ENCODE results near the gene QRICH1. TPM values are rescaled to one million over a fixed set of nuclear protein-coding genes. Genes with fewer than 3 reads are reported as not detected.

QRICH1 gene
- polyA plus RNA-seq, 1 of the 3 experiments (the other 2 are of a cell fraction): 58.5 TPM

DNA sequence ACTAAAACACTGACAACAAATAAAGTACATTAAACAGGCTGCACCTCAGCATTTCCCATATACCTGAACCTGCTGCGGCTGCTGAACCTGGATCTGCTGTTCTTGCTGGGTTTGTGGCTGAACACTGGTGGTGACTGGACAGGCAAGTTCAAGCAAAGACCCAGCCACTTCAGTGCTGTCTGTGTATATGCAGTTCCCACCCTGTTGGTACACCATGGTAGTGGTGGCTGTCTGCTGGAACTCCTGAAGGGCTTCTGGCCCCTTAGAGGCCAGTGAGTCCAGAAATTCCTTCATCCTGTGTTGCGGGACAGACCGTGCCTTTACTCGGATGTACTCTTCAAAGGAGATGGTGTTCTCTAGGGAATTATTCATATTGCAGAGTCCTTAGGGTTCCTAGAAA is 17.2 kb downstream of the QRICH1 start:
- Histone ChIP-seq H3K4me2 (no peak overlapping the region), H3K79me2 (ENCODE audit: insufficient read depth) (peaks cover 96% of the 10 kb centered on the region), H2AFZ (ENCODE audit: low read depth) (no peak overlapping the region), H3K4me1 (ENCODE audit: control insufficient read depth in 1 of 2, insufficient read depth in 2 of 2, low read depth in 1 of 2, low read length in 1 of 2) (no peaks in the 10 kb centered on the region; a peak in 1 of 4 replicates), H3K9ac (no peak overlapping the region), H3F3A (replicated peaks; ENCODE audit: insufficient read depth) (no peaks in the 10 kb centered on the region), H3K9me3 (no peaks in the 10 kb centered on the region), H3K36me3 (replicated peaks in 1 of 2; ENCODE audit: control insufficient read depth in 1 of 2, insufficient read depth in 2 of 2, low read length in 1 of 2) (peaks cover 19 to 55% of the 10 kb centered on the region in 2 experiments), H3K27me3 (ENCODE audit: insufficient read depth) (no peaks in the 10 kb centered on the region), H3K9me2 (no peaks in the 10 kb centered on the region), H3K4me3 (ENCODE audit: low read depth in 2 of 2, low read length in 1 of 2) (no peak overlapping the region), H3K27ac (ENCODE audit: low read depth in 2 of 2, low read length in 1 of 2) (no peak overlapping the region), H4K20me1 (ENCODE audit: insufficient read depth) (peaks cover 37% of the 10 kb centered on the region)
- no peak for DNase-seq
- CTCF ChIA-PET: no interaction called here
- TF ChIP-seq, protein P1, sequence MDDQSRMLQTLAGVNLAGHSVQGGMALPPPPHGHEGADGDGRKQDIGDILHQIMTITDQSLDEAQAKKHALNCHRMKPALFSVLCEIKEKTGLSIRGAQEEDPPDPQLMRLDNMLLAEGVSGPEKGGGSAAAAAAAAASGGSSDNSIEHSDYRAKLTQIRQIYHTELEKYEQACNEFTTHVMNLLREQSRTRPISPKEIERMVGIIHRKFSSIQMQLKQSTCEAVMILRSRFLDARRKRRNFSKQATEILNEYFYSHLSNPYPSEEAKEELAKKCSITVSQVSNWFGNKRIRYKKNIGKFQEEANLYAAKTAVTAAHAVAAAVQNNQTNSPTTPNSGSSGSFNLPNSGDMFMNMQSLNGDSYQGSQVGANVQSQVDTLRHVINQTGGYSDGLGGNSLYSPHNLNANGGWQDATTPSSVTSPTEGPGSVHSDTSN (IDR thresholded peaks at IDR 0.05): no peak
- TF ChIP-seq RAD21 (IDR thresholded peaks at IDR 0.05; ENCODE audit: low read length) (no peak), NFIC (IDR thresholded peaks at IDR 0.05; ENCODE audit: borderline replicate concordance) (no peak), RCOR1 (IDR thresholded peaks at IDR 0.05; ENCODE audit: low read length) (no peak), MEF2A (IDR thresholded peaks at IDR 0.05; ENCODE audit: borderline replicate concordance, low read depth) (no peak), FOXM1 (IDR thresholded peaks at IDR 0.05; ENCODE audit: low read depth) (no peak), YY1 (IDR thresholded peaks at IDR 0.05; ENCODE audit: low read depth) (no peak), FOXJ3 (CRISPR knock-in tag; IDR thresholded peaks at IDR 0.05) (no peak), GATA2 (CRISPR knock-in tag; IDR thresholded peaks at IDR 0.05) (no peak), EP300 (IDR thresholded peaks at IDR 0.05; ENCODE audit: borderline replicate concordance in 1 of 2, low read depth in 1 of 2, low read length in 1 of 2) (no peak), TAF1 (IDR thresholded peaks at IDR 0.05; ENCODE audit: borderline replicate concordance, low read depth, low read length) (no peak), POLR2AphosphoS5 (IDR thresholded peaks at IDR 0.05; ENCODE audit: low read depth, low read length) (no peak), MXI1 (IDR thresholded peaks at IDR 0.05; ENCODE audit: low read depth, low read length) (no peak), RFX5 (IDR thresholded peaks at IDR 0.05; ENCODE audit: low read length) (no peak), EZH2phosphoT487 (IDR thresholded peaks at IDR 0.05; ENCODE audit: borderline replicate concordance, low read depth) (no peak), RXRA (IDR thresholded peaks at IDR 0.05; ENCODE audit: borderline replicate concordance, low read depth) (no peak)
- TF ChIP-seq, protein P2, sequence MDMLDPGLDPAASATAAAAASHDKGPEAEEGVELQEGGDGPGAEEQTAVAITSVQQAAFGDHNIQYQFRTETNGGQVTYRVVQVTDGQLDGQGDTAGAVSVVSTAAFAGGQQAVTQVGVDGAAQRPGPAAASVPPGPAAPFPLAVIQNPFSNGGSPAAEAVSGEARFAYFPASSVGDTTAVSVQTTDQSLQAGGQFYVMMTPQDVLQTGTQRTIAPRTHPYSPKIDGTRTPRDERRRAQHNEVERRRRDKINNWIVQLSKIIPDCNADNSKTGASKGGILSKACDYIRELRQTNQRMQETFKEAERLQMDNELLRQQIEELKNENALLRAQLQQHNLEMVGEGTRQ (IDR thresholded peaks at IDR 0.05; ENCODE audit: borderline replicate concordance, low read depth, low read length): no peak
- TF ChIP-seq, protein P3, sequence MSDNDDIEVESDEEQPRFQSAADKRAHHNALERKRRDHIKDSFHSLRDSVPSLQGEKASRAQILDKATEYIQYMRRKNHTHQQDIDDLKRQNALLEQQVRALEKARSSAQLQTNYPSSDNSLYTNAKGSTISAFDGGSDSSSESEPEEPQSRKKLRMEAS (IDR thresholded peaks at IDR 0.05; ENCODE audit: low read depth): no peak
- TF ChIP-seq, protein P4, sequence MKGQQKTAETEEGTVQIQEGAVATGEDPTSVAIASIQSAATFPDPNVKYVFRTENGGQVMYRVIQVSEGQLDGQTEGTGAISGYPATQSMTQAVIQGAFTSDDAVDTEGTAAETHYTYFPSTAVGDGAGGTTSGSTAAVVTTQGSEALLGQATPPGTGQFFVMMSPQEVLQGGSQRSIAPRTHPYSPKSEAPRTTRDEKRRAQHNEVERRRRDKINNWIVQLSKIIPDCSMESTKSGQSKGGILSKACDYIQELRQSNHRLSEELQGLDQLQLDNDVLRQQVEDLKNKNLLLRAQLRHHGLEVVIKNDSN (IDR thresholded peaks at IDR 0.05; ENCODE audit: borderline replicate concordance, low read depth): no peak
- TF ChIP-seq, protein P5, sequence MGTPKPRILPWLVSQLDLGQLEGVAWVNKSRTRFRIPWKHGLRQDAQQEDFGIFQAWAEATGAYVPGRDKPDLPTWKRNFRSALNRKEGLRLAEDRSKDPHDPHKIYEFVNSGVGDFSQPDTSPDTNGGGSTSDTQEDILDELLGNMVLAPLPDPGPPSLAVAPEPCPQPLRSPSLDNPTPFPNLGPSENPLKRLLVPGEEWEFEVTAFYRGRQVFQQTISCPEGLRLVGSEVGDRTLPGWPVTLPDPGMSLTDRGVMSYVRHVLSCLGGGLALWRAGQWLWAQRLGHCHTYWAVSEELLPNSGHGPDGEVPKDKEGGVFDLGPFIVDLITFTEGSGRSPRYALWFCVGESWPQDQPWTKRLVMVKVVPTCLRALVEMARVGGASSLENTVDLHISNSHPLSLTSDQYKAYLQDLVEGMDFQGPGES (IDR thresholded peaks at IDR 0.05; ENCODE audit: low read depth, low read length): no peak
- WGBS (ENCODE audit: low lambda C conversion rate): 83% methylated on average over 4 of the region's 4 CpGs
- POLR2A ChIA-PET: no interaction called here

All from SK-N-SH (cell line).